ENCODE data around the gene TAS2R46. TPM values are rescaled to one million over a fixed set of nuclear protein-coding genes. Genes with fewer than 3 reads are reported as not detected.

The TAS2R46 gene
- polyA plus RNA-seq, 2 of the 4 experiments (the other 2 are of a cell fraction): 0.32 TPM; not detected in 1

- ChIA-PET CTCF (no interaction called here), POLR2A (no interaction called here)
- H3K4me1 ChIP-seq: no peaks in the 10 kb centered on the region
- no peak overlapping the region for H3K4me3 ChIP-seq
- no peaks in the 10 kb centered on the region for H3K9me3 ChIP-seq
- TF ChIP-seq MYC (IDR thresholded peaks at IDR 0.05; ENCODE audit: borderline replicate concordance, low read length) (no peak), EHF (CRISPR knock-in tag; IDR thresholded peaks at IDR 0.05) (no peak), FOXS1 (CRISPR knock-in tag; IDR thresholded peaks at IDR 0.05) (no peak), FOSB (CRISPR knock-in tag; IDR thresholded peaks at IDR 0.05) (no peak), RCOR1 (IDR thresholded peaks at IDR 0.05; ENCODE audit: low read depth, low read length) (no peak), POLR2AphosphoS2 (conservative IDR thresholded peaks at IDR 0.05; ENCODE audit: low read length) (no peak), ZNF302 (CRISPR knock-in tag; IDR thresholded peaks at IDR 0.05) (no peak), POLR2A (IDR thresholded peaks at IDR 0.05; ENCODE audit: low read length) (no peak), JUN (IDR thresholded peaks at IDR 0.05) (no peak), SREBF2 (IDR thresholded peaks at IDR 0.05) (no peak), HOXA7 (CRISPR knock-in tag; IDR thresholded peaks at IDR 0.05) (no peak), BCL3 (IDR thresholded peaks at IDR 0.05) (no peak), EP300 (IDR thresholded peaks at IDR 0.05) (no peak), JUNB (IDR thresholded peaks at IDR 0.05) (no peak), CBX8 (IDR thresholded peaks at IDR 0.05) (no peak)
- TF ChIP-seq, protein P1, sequence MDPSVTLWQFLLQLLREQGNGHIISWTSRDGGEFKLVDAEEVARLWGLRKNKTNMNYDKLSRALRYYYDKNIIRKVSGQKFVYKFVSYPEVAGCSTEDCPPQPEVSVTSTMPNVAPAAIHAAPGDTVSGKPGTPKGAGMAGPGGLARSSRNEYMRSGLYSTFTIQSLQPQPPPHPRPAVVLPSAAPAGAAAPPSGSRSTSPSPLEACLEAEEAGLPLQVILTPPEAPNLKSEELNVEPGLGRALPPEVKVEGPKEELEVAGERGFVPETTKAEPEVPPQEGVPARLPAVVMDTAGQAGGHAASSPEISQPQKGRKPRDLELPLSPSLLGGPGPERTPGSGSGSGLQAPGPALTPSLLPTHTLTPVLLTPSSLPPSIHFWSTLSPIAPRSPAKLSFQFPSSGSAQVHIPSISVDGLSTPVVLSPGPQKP (IDR thresholded peaks at IDR 0.05; ENCODE audit: low read depth, low read length): no peak
- ATAC-seq: no peak
- no peak overlapping the region for H3K4me2 ChIP-seq
- H3K27ac ChIP-seq: no peak overlapping the region
- DNase-seq (ENCODE audit: low read depth in 1 of 2, low spot score in 1 of 2): no peak
- FAIRE-seq: peak; percentile 90
Observed at GRCh38 chr12:11059784-11060183, 2.3 kb downstream of the TAS2R46 start.

- ChIA-PET POLR2A (no interaction called here), CTCF (no interaction called here)
- ATAC-seq: no peak
- H3K4me2 ChIP-seq: no peak overlapping the region
- TF ChIP-seq CHD4 (IDR thresholded peaks at IDR 0.05; ENCODE audit: borderline replicate concordance) (no peak), JUNB (IDR thresholded peaks at IDR 0.05) (no peak), HDAC2 (IDR thresholded peaks at IDR 0.05) (no peak), RAD21 (conservative IDR thresholded peaks at IDR 0.05 in 1 of 2, IDR thresholded peaks at IDR 0.05 in 1 of 2) (no peak), POLR2AphosphoS2 (conservative IDR thresholded peaks at IDR 0.05; ENCODE audit: low read length) (no peak), RFX5 (IDR thresholded peaks at IDR 0.05) (no peak), TFCP2L1 (CRISPR knock-in tag; IDR thresholded peaks at IDR 0.05) (no peak), ZC3H11A (IDR thresholded peaks at IDR 0.05) (no peak), MAX (IDR thresholded peaks at IDR 0.05) (no peak), MYC (IDR thresholded peaks at IDR 0.05; ENCODE audit: borderline replicate concordance, low read length) (no peak), FOSB (CRISPR knock-in tag; IDR thresholded peaks at IDR 0.05) (no peak), BHLHE40 (IDR thresholded peaks at IDR 0.05; ENCODE audit: low read depth, low read length) (no peak), MAZ (IDR thresholded peaks at IDR 0.05; ENCODE audit: borderline replicate concordance, low read depth, low read length) (no peak), NPAS2 (CRISPR knock-in tag; IDR thresholded peaks at IDR 0.05; ENCODE audit: borderline replicate concordance) (no peak)
- TF ChIP-seq, protein P2, sequence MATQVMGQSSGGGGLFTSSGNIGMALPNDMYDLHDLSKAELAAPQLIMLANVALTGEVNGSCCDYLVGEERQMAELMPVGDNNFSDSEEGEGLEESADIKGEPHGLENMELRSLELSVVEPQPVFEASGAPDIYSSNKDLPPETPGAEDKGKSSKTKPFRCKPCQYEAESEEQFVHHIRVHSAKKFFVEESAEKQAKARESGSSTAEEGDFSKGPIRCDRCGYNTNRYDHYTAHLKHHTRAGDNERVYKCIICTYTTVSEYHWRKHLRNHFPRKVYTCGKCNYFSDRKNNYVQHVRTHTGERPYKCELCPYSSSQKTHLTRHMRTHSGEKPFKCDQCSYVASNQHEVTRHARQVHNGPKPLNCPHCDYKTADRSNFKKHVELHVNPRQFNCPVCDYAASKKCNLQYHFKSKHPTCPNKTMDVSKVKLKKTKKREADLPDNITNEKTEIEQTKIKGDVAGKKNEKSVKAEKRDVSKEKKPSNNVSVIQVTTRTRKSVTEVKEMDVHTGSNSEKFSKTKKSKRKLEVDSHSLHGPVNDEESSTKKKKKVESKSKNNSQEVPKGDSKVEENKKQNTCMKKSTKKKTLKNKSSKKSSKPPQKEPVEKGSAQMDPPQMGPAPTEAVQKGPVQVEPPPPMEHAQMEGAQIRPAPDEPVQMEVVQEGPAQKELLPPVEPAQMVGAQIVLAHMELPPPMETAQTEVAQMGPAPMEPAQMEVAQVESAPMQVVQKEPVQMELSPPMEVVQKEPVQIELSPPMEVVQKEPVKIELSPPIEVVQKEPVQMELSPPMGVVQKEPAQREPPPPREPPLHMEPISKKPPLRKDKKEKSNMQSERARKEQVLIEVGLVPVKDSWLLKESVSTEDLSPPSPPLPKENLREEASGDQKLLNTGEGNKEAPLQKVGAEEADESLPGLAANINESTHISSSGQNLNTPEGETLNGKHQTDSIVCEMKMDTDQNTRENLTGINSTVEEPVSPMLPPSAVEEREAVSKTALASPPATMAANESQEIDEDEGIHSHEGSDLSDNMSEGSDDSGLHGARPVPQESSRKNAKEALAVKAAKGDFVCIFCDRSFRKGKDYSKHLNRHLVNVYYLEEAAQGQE (IDR thresholded peaks at IDR 0.05): no peak
- TF ChIP-seq, protein P3, sequence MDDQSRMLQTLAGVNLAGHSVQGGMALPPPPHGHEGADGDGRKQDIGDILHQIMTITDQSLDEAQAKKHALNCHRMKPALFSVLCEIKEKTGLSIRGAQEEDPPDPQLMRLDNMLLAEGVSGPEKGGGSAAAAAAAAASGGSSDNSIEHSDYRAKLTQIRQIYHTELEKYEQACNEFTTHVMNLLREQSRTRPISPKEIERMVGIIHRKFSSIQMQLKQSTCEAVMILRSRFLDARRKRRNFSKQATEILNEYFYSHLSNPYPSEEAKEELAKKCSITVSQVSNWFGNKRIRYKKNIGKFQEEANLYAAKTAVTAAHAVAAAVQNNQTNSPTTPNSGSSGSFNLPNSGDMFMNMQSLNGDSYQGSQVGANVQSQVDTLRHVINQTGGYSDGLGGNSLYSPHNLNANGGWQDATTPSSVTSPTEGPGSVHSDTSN (IDR thresholded peaks at IDR 0.05): no peak
- TF ChIP-seq, protein P4, sequence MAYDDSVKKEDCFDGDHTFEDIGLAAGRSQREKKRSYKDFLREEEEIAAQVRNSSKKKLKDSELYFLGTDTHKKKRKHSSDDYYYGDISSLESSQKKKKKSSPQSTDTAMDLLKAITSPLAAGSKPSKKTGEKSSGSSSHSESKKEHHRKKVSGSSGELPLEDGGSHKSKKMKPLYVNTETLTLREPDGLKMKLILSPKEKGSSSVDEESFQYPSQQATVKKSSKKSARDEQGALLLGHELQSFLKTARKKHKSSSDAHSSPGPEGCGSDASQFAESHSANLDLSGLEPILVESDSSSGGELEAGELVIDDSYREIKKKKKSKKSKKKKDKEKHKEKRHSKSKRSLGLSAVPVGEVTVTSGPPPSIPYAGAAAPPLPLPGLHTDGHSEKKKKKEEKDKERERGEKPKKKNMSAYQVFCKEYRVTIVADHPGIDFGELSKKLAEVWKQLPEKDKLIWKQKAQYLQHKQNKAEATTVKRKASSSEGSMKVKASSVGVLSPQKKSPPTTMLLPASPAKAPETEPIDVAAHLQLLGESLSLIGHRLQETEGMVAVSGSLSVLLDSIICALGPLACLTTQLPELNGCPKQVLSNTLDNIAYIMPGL (CRISPR knock-in tag; IDR thresholded peaks at IDR 0.05; ENCODE audit: borderline replicate concordance): no peak
- no peaks in the 10 kb centered on the region for H3K4me1 ChIP-seq
- H3K27ac ChIP-seq: no peak overlapping the region
- no peaks in the 10 kb centered on the region for H3K9me3 ChIP-seq
- 94% methylated on average over 3 of the region's 3 CpGs for WGBS (ENCODE audit: missing lambda C conversion rate)
- no peak overlapping the region for H3K4me3 ChIP-seq
- DNase-seq (ENCODE audit: low read depth in 1 of 2, low spot score in 1 of 2): no peak
- FAIRE-seq: no peak
Observed at GRCh38 chr12:11059041-11059440, 3.1 kb downstream of the TAS2R46 start.
